AG04450 (cell line): ENCODE measurements around the gene NCR2. TPM values are rescaled to one million over a fixed set of nuclear protein-coding genes. Genes with fewer than 3 reads are reported as not detected.

Source experiments
- CTCF ChIA-PET: fragments of 300-600, 350-600 bp; formaldehyde crosslinking; extraction: SDS; loops from one replicate; lab custom pipeline; 2022; ENCODE audit warnings: antibody characterized with exemption, inconsistent platforms; lab: Charles Lee
- POLR2A ChIA-PET: fragments of 350-600 bp; formaldehyde crosslinking; extraction: SDS; loops from one replicate; lab custom pipeline; 2021; ENCODE audit warnings: antibody characterized with exemption, inconsistent platforms; lab: Yijun Ruan, JAX
- DNase-seq: peaks from one replicate; pipeline ENCODE4 v3.0.0-alpha.2; 2011; ENCODE audit warnings: low read depth, low spot score
- H3K27ac ChIP-seq: one replicate; pipeline ENCODE4 v1.5.1; 2012; ENCODE audit warnings: low read depth, low read length, control low read depth
- H3K27me3 ChIP-seq: one replicate; pipeline ENCODE4 v1.6.0; 2012; ENCODE audit warnings: low read length; ENCODE audit not compliant: control insufficient read depth, insufficient read depth
- H3K4me3 ChIP-seq: 2 replicates; pipeline ENCODE4 v1.5.1; 2011; ENCODE audit warnings: mild to moderate bottlenecking, low read depth, low read length, control low read depth
- H3K9me3 ChIP-seq: 2 replicates; pipeline ENCODE4 v1.5.1; 2012; ENCODE audit warnings: low read length; ENCODE audit not compliant: control insufficient read depth, insufficient read depth
- CTCF ChIP-seq: IDR thresholded peaks from 2 replicates; pipeline ENCODE4 v1.5.1; 2011; ENCODE audit warnings: low read depth, low read length, control low read depth, inconsistent platforms
- polyA plus RNA-seq: library from polyadenylated mRNA; depleted of rRNA; stranded (reverse); fragments of >200 nt; gene quantifications from 2 replicates; pipeline ENCODE4 v1.2.3, GENCODE V29; 2011

NCR2 gene
- polyA plus RNA-seq, 1 experiment: not detected

- POLR2A ChIA-PET: no interaction called here
- no peak for TF ChIP-seq CTCF
- peaks cover 7% of the 10 kb centered on the region; the same call in 1 of the 2 replicates for H3K9me3 ChIP-seq
- no peak overlapping the region for H3K4me3 ChIP-seq
- CTCF ChIA-PET: interaction anchor here (1.0 to 1.6 kb wide), 3 partner anchors 8 to 227 kb away, joined by 3 to 9 read pairs (median 3); no protein-coding TSS in a partner anchor
- no peak for DNase-seq
- peaks cover 78% of the 10 kb centered on the region for H3K27me3 ChIP-seq
- no peak overlapping the region for H3K27ac ChIP-seq
Measured at GRCh38 chr6:41376176-41376575, 40.8 kb downstream of the NCR2 start.

- ChIA-PET CTCF (interaction anchor here (1.0 to 1.6 kb wide), 3 partner anchors 9 to 226 kb away, joined by 3 to 9 read pairs (median 3); no protein-coding TSS in a partner anchor), POLR2A (no interaction called here)
- no peak for TF ChIP-seq CTCF
- H3K4me3 ChIP-seq: no peak overlapping the region
- peaks cover 7% of the 10 kb centered on the region; the same call in 1 of the 2 replicates for H3K9me3 ChIP-seq
- peaks cover 76% of the 10 kb centered on the region for H3K27me3 ChIP-seq
- no peak overlapping the region for H3K27ac ChIP-seq
- no peak for DNase-seq
Measured at GRCh38 chr6:41377071-41377470, 41.7 kb downstream of the NCR2 start.

GRCh38 chr6:41379306-41379705, 43.9 kb downstream of the NCR2 start:
- H3K4me3 ChIP-seq: no peak overlapping the region
- ChIA-PET CTCF (no interaction called here), POLR2A (no interaction called here)
- DNase-seq: no peak
- TF ChIP-seq CTCF: no peak
- peaks cover 61% of the 10 kb centered on the region for H3K27me3 ChIP-seq
- H3K27ac ChIP-seq: no peak overlapping the region
- H3K9me3 ChIP-seq: no peaks in the 10 kb centered on the region; the same call in 1 of the 2 replicates

- Histone ChIP-seq H3K9me3 (no peaks in the 10 kb centered on the region), H3K27ac (no peak overlapping the region), H3K4me3 (no peak overlapping the region), H3K27me3 (peaks cover 41% of the 10 kb centered on the region)
- no peak for DNase-seq
- POLR2A ChIA-PET: no interaction called here
- TF ChIP-seq CTCF: no peak
- CTCF ChIA-PET: no interaction called here
Measured at GRCh38 chr6:41386594-41386993, 51.2 kb downstream of the NCR2 start.

- no peak overlapping the region for H3K27ac ChIP-seq
- TF ChIP-seq CTCF: no peak
- no peak for DNase-seq
- peaks cover 34% of the 10 kb centered on the region for H3K27me3 ChIP-seq
- H3K4me3 ChIP-seq: no peak overlapping the region
- peaks cover 2% of the 10 kb centered on the region; the same call in 1 of the 2 replicates for H3K9me3 ChIP-seq
- POLR2A ChIA-PET: no interaction called here
- CTCF ChIA-PET: no interaction called here
Measured at GRCh38 chr6:41392246-41392645, 56.8 kb downstream of the NCR2 start.
